ENCODE data around the gene NPRL2. TPM values are rescaled to one million over a fixed set of nuclear protein-coding genes. Genes with fewer than 3 reads are reported as not detected.

Gene NPRL2
- 30.4 TPM for polyA plus RNA-seq (2013, experiment 1 of 4)
- 28.8 TPM for polyA plus RNA-seq (2013, experiment 2 of 4)
- 36.7 TPM for polyA plus RNA-seq (2013, experiment 3 of 4)
- polyA plus RNA-seq (2013, experiment 4 of 4), result 31.7 TPM

- H3K27me3 ChIP-seq (ENCODE audit: control insufficient read depth, insufficient read depth, low read length, poor library complexity, severe bottlenecking), result peaks cover 11% of the 10 kb centered on the region
- H3K4me1 ChIP-seq (ENCODE audit: control insufficient read depth, insufficient read depth, low read length), result peaks cover 3% of the 10 kb centered on the region
- H3K9me3 ChIP-seq (ENCODE audit: control insufficient read depth, low read length), result no peaks in the 10 kb centered on the region
- H3K4me3 ChIP-seq (ENCODE audit: insufficient read depth, low read depth, low read length), result peak within 1 kb of the TSS; percentile 67
- H3K27ac ChIP-seq (ENCODE audit: insufficient read depth, low read depth, low read length, poor library complexity, severe bottlenecking), result no peak within 1 kb of the TSS
- WGBS, 2 experiments, result 2 to 3% methylated on average over 64 of the region's 64 CpGs
- H3K36me3 ChIP-seq (ENCODE audit: control insufficient read depth, insufficient read depth, low read length), result peaks cover 9% of the 10 kb centered on the region
Measured at GRCh38 chr3:50350527-50351322, at the start of gene NPRL2, which contains the start of gene CYB561D2. Gene NPRL2 (minus strand): TSS chr3:50350775. CDS start chr3:50350652, 123 bp downstream. Gene CYB561D2 (plus strand): TSS chr3:50350862. CDS start chr3:50351434, 572 bp downstream.

GRCh38 chr3:50396502-50396901, 45.9 kb upstream of the NPRL2 start:
- no peaks in the 10 kb centered on the region for H3K27me3 ChIP-seq (ENCODE audit: control insufficient read depth, insufficient read depth, low read length, poor library complexity, severe bottlenecking)
- no peaks in the 10 kb centered on the region for H3K4me1 ChIP-seq (ENCODE audit: control insufficient read depth, insufficient read depth, low read length)
- no peaks in the 10 kb centered on the region for H3K36me3 ChIP-seq (ENCODE audit: control insufficient read depth, insufficient read depth, low read length)
- H3K27ac ChIP-seq (ENCODE audit: insufficient read depth, low read depth, low read length, poor library complexity, severe bottlenecking), result no peak overlapping the region
- H3K9me3 ChIP-seq (ENCODE audit: control insufficient read depth, low read length), result no peaks in the 10 kb centered on the region
- H3K4me3 ChIP-seq (ENCODE audit: insufficient read depth, low read depth, low read length), result no peak overlapping the region
- 91% methylated on average over 10 of the region's 10 CpGs for whole genome bisulfite sequencing, 2 experiments

DNA sequence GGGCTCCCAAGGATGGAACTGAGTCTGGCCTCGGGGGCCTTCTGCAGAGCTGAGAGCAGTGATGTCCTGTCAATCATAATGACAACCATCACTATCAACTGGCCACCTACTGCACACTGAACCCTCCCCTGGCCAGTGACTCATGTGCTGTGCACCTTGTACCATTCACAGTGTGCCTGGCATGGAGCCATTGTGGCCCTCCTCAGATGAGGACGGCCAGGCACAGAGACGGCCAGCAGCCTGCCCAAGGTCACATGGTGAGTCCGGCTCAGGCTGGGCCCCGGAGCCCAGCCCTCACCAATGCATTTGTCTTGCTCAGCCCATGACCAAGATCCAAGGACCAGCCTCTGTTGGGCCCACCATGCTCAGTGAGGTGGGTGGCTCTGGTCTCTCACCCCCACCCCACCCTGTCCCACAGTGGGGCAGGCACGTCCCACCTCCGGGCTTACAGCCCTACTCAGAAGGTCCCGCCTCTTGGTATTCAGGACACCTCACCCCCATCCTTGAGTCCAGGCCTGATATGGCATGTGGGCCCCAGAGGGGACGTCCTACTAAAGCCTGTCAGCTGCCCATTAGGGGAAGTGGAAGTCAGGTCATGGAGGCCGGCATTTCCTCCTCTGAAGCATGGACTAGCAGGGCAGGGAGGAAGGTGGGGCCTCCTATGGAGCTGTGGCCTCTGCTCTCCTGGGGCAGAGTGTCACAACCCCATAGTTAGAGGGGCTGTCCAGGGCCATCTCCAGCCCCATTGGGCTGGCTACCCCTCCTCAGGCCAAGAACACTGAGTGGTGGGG, 44.7 kb upstream of the NPRL2 start:
- WGBS, 2 experiments, result 92 to 93% methylated on average over 10 of the region's 10 CpGs
- Histone ChIP-seq H3K4me1 (ENCODE audit: control insufficient read depth, insufficient read depth, low read length) (no peaks in the 10 kb centered on the region), H3K27me3 (ENCODE audit: control insufficient read depth, insufficient read depth, low read length, poor library complexity, severe bottlenecking) (no peaks in the 10 kb centered on the region), H3K9me3 (ENCODE audit: control insufficient read depth, low read length) (no peaks in the 10 kb centered on the region), H3K36me3 (ENCODE audit: control insufficient read depth, insufficient read depth, low read length) (no peaks in the 10 kb centered on the region), H3K27ac (ENCODE audit: insufficient read depth, low read depth, low read length, poor library complexity, severe bottlenecking) (no peak overlapping the region), H3K4me3 (ENCODE audit: insufficient read depth, low read depth, low read length) (no peak overlapping the region)

DNA sequence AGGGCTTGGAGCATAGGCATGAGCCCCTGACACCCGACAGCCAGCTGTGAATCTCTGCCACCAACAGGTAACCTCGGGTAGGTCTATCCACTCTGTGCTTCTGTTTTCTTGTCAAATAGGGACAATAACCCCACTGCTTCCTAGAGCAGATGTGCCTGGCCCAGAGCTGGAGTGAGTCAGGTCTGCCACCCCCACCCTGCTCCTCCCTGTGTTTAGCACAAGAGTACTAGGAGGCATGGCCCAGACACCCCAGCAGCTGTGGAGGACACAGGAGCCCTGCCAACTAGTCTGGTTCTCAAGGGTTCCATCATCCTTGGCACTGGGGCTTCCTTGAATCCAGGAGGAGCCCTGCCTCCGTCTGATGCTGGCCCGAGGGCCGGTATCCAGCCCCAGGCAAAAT, 42.5 kb upstream of the NPRL2 start:
- no peaks in the 10 kb centered on the region for H3K9me3 ChIP-seq (ENCODE audit: control insufficient read depth, low read length)
- 85 to 89% methylated on average over 5 of the region's 5 CpGs for WGBS, 2 experiments
- H3K36me3 ChIP-seq (ENCODE audit: control insufficient read depth, insufficient read depth, low read length), result no peaks in the 10 kb centered on the region
- H3K4me1 ChIP-seq (ENCODE audit: control insufficient read depth, insufficient read depth, low read length), result no peaks in the 10 kb centered on the region
- no peaks in the 10 kb centered on the region for H3K27me3 ChIP-seq (ENCODE audit: control insufficient read depth, insufficient read depth, low read length, poor library complexity, severe bottlenecking)
- H3K4me3 ChIP-seq (ENCODE audit: insufficient read depth, low read depth, low read length), result no peak overlapping the region
- H3K27ac ChIP-seq (ENCODE audit: insufficient read depth, low read depth, low read length, poor library complexity, severe bottlenecking), result no peak overlapping the region

DNA sequence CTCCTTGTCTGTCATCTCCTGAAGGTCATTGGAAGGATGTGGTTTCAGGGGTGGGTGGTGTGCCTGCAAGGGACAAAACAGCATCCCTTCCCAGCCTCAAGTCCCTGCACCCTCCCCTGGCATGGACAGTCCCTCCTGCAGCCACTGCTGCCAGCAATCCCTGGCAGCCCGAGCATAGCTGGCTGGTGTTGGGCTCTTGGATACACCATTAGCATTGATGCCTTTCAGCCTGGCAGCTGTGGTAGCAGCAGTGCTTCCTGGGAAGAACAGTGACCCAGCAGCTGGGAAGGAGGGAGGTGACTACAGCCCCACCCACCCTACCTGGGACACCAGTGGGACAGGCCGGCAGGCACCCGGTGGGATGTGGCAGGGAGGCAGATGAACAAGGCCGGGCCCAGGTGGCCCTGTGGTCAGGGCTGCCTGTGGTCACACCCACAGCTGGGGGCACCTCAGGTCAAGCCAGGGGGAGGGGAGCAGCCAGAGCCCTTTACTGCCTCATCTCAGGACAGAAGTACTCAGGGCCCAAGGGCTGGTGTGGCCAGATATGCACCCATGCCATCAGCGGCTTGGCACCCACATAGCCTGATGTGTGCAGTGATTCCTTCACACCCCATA, 41.6 kb upstream of the NPRL2 start:
- WGBS, 2 experiments, result 80 to 81% methylated on average over 5 of the region's 5 CpGs
- Histone ChIP-seq H3K9me3 (ENCODE audit: control insufficient read depth, low read length) (no peaks in the 10 kb centered on the region), H3K4me3 (ENCODE audit: insufficient read depth, low read depth, low read length) (no peak overlapping the region), H3K4me1 (ENCODE audit: control insufficient read depth, insufficient read depth, low read length) (no peaks in the 10 kb centered on the region), H3K36me3 (ENCODE audit: control insufficient read depth, insufficient read depth, low read length) (no peaks in the 10 kb centered on the region), H3K27ac (ENCODE audit: insufficient read depth, low read depth, low read length, poor library complexity, severe bottlenecking) (no peak overlapping the region), H3K27me3 (ENCODE audit: control insufficient read depth, insufficient read depth, low read length, poor library complexity, severe bottlenecking) (no peaks in the 10 kb centered on the region)

- Histone ChIP-seq H3K4me1 (ENCODE audit: control insufficient read depth, insufficient read depth, low read length) (no peaks in the 10 kb centered on the region), H3K27ac (ENCODE audit: insufficient read depth, low read depth, low read length, poor library complexity, severe bottlenecking) (no peak overlapping the region), H3K36me3 (ENCODE audit: control insufficient read depth, insufficient read depth, low read length) (no peaks in the 10 kb centered on the region), H3K4me3 (ENCODE audit: insufficient read depth, low read depth, low read length) (no peak overlapping the region), H3K27me3 (ENCODE audit: control insufficient read depth, insufficient read depth, low read length, poor library complexity, severe bottlenecking) (no peaks in the 10 kb centered on the region), H3K9me3 (ENCODE audit: control insufficient read depth, low read length) (no peaks in the 10 kb centered on the region)
- WGBS, 2 experiments, result 91 to 94% methylated on average over 12 of the region's 12 CpGs
Measured at GRCh38 chr3:50390508-50391224, 40.1 kb upstream of the NPRL2 start.

- H3K9me3 ChIP-seq (ENCODE audit: control insufficient read depth, low read length), result no peaks in the 10 kb centered on the region
- no peak overlapping the region for H3K27ac ChIP-seq (ENCODE audit: insufficient read depth, low read depth, low read length, poor library complexity, severe bottlenecking)
- WGBS, 2 experiments, result 92 to 94% methylated on average over 6 of the region's 6 CpGs
- H3K4me3 ChIP-seq (ENCODE audit: insufficient read depth, low read depth, low read length), result no peak overlapping the region
- no peaks in the 10 kb centered on the region for H3K4me1 ChIP-seq (ENCODE audit: control insufficient read depth, insufficient read depth, low read length)
- no peaks in the 10 kb centered on the region for H3K27me3 ChIP-seq (ENCODE audit: control insufficient read depth, insufficient read depth, low read length, poor library complexity, severe bottlenecking)
- no peaks in the 10 kb centered on the region for H3K36me3 ChIP-seq (ENCODE audit: control insufficient read depth, insufficient read depth, low read length)
Measured at GRCh38 chr3:50389414-50389767, 38.8 kb upstream of the NPRL2 start.

DNA sequence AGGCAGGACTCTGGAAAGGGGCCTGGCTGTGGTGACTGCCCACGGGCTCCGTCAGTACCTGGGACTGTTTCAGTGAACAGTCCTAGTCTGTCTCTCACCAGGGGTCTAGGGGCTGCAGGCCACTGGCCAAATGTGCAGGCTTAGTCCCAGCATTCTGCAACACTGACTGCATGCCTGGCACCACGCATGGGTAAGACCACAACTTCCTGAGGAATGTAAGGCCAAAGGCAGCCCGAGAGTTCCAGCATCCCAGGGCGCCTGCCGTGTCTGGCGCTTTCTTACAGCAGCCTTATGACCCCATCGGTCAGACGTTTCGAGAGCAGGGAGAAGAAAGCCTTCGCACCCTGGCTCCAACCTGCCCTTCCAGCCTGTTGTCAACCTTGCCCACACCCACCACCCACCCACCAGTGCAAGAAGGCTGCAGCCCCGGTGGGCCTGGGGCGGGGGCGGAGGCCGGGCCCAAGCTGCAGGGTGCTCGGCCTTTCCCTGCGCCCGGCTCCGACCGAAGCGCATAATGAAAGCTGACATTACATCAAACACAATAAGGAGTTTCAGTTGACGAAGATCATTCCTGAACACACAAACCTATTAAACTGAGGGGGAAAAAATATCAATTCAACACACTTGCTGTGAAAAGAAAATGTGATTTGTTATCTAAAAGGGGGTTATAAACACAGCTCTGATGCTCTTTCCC, 38.3 kb upstream of the NPRL2 start:
- Histone ChIP-seq H3K27ac (ENCODE audit: insufficient read depth, low read depth, low read length, poor library complexity, severe bottlenecking) (no peak overlapping the region), H3K9me3 (ENCODE audit: control insufficient read depth, low read length) (no peaks in the 10 kb centered on the region), H3K4me3 (ENCODE audit: insufficient read depth, low read depth, low read length) (no peak overlapping the region), H3K4me1 (ENCODE audit: control insufficient read depth, insufficient read depth, low read length) (no peaks in the 10 kb centered on the region), H3K36me3 (ENCODE audit: control insufficient read depth, insufficient read depth, low read length) (no peaks in the 10 kb centered on the region), H3K27me3 (ENCODE audit: control insufficient read depth, insufficient read depth, low read length, poor library complexity, severe bottlenecking) (no peaks in the 10 kb centered on the region)
- 83 to 86% methylated on average over 21 to 22 of the region's 22 CpGs for WGBS, 2 experiments

DNA sequence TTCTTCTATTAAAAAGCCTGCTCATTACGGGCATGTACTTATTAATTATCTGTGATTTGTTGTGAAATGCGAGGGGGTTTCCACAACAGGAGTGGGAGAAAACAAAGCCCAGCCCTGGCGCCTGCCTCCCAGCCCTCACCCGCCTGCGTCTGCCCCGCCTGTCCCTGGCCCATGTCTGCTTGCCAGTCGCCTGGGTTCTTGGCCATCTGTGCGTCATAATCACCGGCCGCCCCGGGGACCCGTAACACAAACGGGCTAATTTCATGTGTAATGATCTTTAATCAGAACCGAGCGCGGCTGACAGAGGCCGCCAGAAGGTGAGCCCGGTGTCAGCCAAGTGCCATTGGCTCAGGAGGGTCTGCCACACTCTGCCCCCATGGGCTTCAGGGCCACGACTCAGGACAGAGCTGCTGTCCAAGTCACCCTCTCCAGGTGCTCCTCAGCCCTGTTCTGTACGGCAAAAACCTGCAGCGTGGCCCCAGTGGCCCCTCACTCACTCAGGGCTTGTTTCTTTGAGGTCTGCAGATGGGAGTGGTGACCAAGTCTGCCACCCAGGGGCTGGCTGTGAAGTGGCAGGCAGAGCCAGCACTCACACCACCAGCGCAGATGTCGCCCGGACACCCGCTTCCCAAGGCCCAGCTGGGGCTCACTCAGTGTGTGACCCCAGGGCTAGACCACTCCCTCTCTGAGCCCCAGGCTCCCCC, 37.6 kb upstream of the NPRL2 start:
- H3K27ac ChIP-seq (ENCODE audit: insufficient read depth, low read depth, low read length, poor library complexity, severe bottlenecking), result no peak overlapping the region
- no peak overlapping the region for H3K4me3 ChIP-seq (ENCODE audit: insufficient read depth, low read depth, low read length)
- H3K36me3 ChIP-seq (ENCODE audit: control insufficient read depth, insufficient read depth, low read length), result no peaks in the 10 kb centered on the region
- 80 to 81% methylated on average over 25 of the region's 25 CpGs for WGBS, 2 experiments
- no peaks in the 10 kb centered on the region for H3K27me3 ChIP-seq (ENCODE audit: control insufficient read depth, insufficient read depth, low read length, poor library complexity, severe bottlenecking)
- H3K9me3 ChIP-seq (ENCODE audit: control insufficient read depth, low read length), result no peaks in the 10 kb centered on the region
- H3K4me1 ChIP-seq (ENCODE audit: control insufficient read depth, insufficient read depth, low read length), result no peaks in the 10 kb centered on the region

All from ectodermal cell (in vitro differentiated cells).